ENCODE measurements around the gene MLIP.

DNA sequence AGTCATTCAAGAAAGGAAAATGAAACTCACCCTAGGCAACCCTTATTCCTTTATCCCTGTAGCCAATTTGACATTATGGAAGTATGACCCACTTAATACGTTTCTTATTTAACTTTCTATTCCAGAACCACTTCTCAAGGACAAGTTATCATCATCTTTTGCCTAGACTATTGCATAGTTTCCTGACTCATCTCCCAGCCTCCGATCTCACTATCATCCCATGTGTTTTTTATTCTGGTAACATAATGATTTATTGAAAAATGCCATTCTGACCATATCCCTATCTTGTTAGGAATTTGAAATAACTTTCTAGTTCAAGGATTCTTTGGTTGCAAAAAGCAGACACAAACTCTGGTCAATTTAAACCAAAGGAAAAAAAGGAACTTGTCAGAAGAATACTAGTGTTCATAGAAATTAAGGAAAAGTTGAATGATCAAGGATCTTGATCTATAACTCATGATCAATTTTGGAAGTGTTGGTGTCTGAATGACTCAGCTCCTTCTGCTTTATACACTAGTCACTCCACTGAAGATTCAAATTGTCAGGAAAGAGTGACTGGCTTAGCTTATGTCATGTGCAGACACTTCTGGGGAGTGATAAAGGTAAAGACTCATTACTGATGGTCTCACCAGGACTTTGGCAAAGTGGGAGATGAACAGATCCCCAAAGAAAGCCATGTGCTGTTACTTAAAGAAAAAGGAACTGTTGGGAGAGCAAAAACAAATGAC lies 188.5 kb downstream of the MLIP start:
- TF ChIP-seq HCFC1 (IDR thresholded peaks at IDR 0.05; ENCODE audit: low read depth, low read length) (no peak), U2AF1 (optimal IDR thresholded peaks at IDR 0.05; ENCODE audit: low read depth, low read length) (no peak), TCF7 (IDR thresholded peaks at IDR 0.05; ENCODE audit: low read depth) (no peak), ZNF143 (CRISPR knock-in tag; IDR thresholded peaks at IDR 0.05) (no peak)
- TF ChIP-seq, protein P1, sequence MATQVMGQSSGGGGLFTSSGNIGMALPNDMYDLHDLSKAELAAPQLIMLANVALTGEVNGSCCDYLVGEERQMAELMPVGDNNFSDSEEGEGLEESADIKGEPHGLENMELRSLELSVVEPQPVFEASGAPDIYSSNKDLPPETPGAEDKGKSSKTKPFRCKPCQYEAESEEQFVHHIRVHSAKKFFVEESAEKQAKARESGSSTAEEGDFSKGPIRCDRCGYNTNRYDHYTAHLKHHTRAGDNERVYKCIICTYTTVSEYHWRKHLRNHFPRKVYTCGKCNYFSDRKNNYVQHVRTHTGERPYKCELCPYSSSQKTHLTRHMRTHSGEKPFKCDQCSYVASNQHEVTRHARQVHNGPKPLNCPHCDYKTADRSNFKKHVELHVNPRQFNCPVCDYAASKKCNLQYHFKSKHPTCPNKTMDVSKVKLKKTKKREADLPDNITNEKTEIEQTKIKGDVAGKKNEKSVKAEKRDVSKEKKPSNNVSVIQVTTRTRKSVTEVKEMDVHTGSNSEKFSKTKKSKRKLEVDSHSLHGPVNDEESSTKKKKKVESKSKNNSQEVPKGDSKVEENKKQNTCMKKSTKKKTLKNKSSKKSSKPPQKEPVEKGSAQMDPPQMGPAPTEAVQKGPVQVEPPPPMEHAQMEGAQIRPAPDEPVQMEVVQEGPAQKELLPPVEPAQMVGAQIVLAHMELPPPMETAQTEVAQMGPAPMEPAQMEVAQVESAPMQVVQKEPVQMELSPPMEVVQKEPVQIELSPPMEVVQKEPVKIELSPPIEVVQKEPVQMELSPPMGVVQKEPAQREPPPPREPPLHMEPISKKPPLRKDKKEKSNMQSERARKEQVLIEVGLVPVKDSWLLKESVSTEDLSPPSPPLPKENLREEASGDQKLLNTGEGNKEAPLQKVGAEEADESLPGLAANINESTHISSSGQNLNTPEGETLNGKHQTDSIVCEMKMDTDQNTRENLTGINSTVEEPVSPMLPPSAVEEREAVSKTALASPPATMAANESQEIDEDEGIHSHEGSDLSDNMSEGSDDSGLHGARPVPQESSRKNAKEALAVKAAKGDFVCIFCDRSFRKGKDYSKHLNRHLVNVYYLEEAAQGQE (IDR thresholded peaks at IDR 0.05; ENCODE audit: borderline replicate concordance in 1 of 2, low read depth in 1 of 2, low read length in 2 of 2) = no peak
- TF ChIP-seq, protein P2, sequence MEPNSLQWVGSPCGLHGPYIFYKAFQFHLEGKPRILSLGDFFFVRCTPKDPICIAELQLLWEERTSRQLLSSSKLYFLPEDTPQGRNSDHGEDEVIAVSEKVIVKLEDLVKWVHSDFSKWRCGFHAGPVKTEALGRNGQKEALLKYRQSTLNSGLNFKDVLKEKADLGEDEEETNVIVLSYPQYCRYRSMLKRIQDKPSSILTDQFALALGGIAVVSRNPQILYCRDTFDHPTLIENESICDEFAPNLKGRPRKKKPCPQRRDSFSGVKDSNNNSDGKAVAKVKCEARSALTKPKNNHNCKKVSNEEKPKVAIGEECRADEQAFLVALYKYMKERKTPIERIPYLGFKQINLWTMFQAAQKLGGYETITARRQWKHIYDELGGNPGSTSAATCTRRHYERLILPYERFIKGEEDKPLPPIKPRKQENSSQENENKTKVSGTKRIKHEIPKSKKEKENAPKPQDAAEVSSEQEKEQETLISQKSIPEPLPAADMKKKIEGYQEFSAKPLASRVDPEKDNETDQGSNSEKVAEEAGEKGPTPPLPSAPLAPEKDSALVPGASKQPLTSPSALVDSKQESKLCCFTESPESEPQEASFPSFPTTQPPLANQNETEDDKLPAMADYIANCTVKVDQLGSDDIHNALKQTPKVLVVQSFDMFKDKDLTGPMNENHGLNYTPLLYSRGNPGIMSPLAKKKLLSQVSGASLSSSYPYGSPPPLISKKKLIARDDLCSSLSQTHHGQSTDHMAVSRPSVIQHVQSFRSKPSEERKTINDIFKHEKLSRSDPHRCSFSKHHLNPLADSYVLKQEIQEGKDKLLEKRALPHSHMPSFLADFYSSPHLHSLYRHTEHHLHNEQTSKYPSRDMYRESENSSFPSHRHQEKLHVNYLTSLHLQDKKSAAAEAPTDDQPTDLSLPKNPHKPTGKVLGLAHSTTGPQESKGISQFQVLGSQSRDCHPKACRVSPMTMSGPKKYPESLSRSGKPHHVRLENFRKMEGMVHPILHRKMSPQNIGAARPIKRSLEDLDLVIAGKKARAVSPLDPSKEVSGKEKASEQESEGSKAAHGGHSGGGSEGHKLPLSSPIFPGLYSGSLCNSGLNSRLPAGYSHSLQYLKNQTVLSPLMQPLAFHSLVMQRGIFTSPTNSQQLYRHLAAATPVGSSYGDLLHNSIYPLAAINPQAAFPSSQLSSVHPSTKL (CRISPR knock-in tag; IDR thresholded peaks at IDR 0.05) = no peak
